GM06990 (cell line): ENCODE data around the gene ABCA8.

Source experiments
- DNase-seq: peaks from one replicate; pipeline ENCODE4 v3.0.0-alpha.2; 2011; ENCODE audit not compliant: insufficient read length; ENCODE audit errors: extremely low read depth
- H3K27me3 ChIP-seq: replicated peaks from 2 replicates; pipeline ENCODE4 v1.6.0; 2011; ENCODE audit warnings: low read length; ENCODE audit not compliant: control insufficient read depth, insufficient read depth
- H3K36me3 ChIP-seq: 2 replicates; pipeline ENCODE4 v1.5.1; 2011; ENCODE audit warnings: low read length; ENCODE audit not compliant: control insufficient read depth, insufficient read depth
- H3K4me3 ChIP-seq: replicated peaks from 2 replicates; pipeline ENCODE4 v1.5.1; 2011; ENCODE audit warnings: low read depth, mild to moderate bottlenecking, control low read depth, low read length
- TF ChIP-seq, protein P1 (sequence below): IDR thresholded peaks from 2 replicates; pipeline ENCODE4 v1.5.1; 2011; ENCODE audit warnings: low read length, control low read depth, mild to moderate bottlenecking, inconsistent platforms; ENCODE audit not compliant: insufficient read depth, poor library complexity, severe bottlenecking

Gene ABCA8

DNA sequence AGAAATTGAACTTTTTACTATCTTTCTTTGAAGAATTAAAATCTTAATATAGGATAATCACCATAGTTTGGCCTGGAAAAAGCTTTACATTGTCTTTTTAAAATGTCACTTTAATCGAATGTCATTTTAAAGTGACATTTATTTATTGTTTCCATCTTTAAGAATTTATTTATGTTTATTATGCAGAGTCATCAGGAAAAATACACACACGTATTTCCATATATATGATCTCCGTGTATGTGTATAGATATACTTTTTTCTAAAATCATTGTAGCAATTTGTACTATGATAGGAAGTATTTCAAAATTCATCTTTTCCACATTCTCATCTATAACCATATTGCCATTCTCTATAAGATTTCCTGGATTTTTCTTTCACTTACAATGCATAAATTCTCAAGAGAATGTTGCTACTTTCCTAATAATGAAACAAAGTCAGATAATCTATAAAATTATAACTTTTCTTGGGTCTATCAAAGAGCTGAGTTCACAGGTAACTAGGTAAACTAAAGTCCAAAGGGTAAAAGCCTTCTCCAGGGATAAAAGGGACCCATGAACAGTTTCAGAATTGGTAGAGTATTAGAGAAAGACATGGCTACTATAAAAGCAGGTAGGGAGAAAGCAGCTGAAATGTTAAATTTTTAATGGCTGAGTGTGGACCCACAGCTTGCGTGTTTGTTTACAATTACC, 11.9 kb downstream of the ABCA8 start:
- TF ChIP-seq, protein P1, sequence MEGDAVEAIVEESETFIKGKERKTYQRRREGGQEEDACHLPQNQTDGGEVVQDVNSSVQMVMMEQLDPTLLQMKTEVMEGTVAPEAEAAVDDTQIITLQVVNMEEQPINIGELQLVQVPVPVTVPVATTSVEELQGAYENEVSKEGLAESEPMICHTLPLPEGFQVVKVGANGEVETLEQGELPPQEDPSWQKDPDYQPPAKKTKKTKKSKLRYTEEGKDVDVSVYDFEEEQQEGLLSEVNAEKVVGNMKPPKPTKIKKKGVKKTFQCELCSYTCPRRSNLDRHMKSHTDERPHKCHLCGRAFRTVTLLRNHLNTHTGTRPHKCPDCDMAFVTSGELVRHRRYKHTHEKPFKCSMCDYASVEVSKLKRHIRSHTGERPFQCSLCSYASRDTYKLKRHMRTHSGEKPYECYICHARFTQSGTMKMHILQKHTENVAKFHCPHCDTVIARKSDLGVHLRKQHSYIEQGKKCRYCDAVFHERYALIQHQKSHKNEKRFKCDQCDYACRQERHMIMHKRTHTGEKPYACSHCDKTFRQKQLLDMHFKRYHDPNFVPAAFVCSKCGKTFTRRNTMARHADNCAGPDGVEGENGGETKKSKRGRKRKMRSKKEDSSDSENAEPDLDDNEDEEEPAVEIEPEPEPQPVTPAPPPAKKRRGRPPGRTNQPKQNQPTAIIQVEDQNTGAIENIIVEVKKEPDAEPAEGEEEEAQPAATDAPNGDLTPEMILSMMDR: no peak

DNA sequence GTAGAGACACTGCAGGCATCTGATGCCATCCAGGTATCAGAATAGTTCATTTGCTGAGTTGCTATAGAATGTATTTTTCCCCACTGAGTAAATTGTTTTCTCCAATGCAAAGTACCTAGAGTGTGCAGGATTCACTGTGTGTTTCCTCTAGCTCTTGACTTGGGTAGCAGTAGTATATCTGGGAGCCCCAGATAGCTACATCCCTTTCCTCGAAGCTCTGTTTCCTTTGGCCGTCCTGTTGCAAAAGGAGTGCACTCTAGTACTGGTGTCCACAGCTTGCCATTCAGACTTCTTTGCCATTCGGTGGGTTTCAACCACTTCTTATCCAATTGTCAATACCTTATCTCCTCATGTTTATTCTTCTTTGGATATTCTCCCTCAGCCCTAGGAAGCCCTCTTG, 12.8 kb downstream of the ABCA8 start:
- Histone ChIP-seq H3K36me3 (no peaks in the 10 kb centered on the region), H3K27me3 (no peaks in the 10 kb centered on the region), H3K4me3 (no peak overlapping the region)
- DNase-seq: no peak
- TF ChIP-seq, protein P1: no peak

More for the DNA sequence above, 11.9 kb downstream of the ABCA8 start:
- DNase-seq: no peak
- H3K36me3 ChIP-seq: no peaks in the 10 kb centered on the region
- no peak overlapping the region for H3K4me3 ChIP-seq
- no peaks in the 10 kb centered on the region for H3K27me3 ChIP-seq

- DNase-seq: no peak
- Histone ChIP-seq H3K4me3 (no peak overlapping the region), H3K27me3 (no peaks in the 10 kb centered on the region), H3K36me3 (no peaks in the 10 kb centered on the region)
- TF ChIP-seq, protein P1: no peak
Observed at GRCh38 chr17:68941761-68942160, 13.4 kb downstream of the ABCA8 start.

DNA sequence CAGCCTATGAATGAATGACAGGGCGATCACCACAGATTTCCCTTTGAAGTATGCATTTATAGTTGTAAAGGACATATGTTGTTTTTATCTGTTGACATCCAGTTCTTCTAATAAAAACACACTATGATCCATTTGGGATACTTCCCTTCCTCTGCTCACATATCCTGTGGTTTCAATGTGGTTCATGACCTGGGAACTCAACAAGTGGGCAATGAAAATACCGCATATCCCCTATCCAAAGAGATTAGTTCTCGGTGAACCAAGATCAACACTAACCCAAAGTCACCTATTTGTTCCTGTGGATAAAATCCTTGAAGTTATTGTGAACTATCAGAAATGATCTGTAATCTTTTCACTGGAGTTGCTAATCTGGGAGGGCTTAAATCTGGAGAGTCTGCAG, 16.0 kb downstream of the ABCA8 start:
- TF ChIP-seq, protein P1: no peak
- no peaks in the 10 kb centered on the region for H3K36me3 ChIP-seq
- H3K4me3 ChIP-seq: no peak overlapping the region
- DNase-seq: no peak
- H3K27me3 ChIP-seq: no peaks in the 10 kb centered on the region

- H3K4me3 ChIP-seq: no peak overlapping the region
- DNase-seq: no peak
Observed at GRCh38 chr17:68937890-68938514, 17.2 kb downstream of the ABCA8 start.

More at GRCh38 chr17:68937890-68938514, 17.2 kb downstream of the ABCA8 start:
- TF ChIP-seq, protein P1: no peak
- Histone ChIP-seq H3K36me3 (no peaks in the 10 kb centered on the region), H3K27me3 (no peaks in the 10 kb centered on the region)
